Immature natural killer cell (primary cell): ENCODE results near the gene BHMT2. TPM values are rescaled to one million over a fixed set of nuclear protein-coding genes. Genes with fewer than 3 reads are reported as not detected.

ENCODE experiments used
- polyA plus RNA-seq, 3 donors: library from polyadenylated mRNA; unstranded; fragments of 300-500 nt; fragmentation: Illumina TruSeq; gene quantifications; one replicate each; pipeline ENCODE4 v1.2.3, GENCODE V29; 2021

Gene BHMT2
- polyA plus RNA-seq, 3 donors from 2014 or later, result not detected

Other genes starting within 250 kb of the BHMT2 start
- gene ARSB, start 84.5 kb upstream of the BHMT2 start, polyA plus RNA-seq, result 10 to 100 TPM in 1 of 3 donors, 1 to 10 TPM in 2; 5.3 to 11.9 (median 6.2) TPM
- under 1 TPM in 1 of 3 donors, not detected in 2; 0.39 TPM for gene DMGDH, start 93 bp upstream of the BHMT2 start, polyA plus RNA-seq
- not detected for gene BHMT, start 42.0 kb downstream of the BHMT2 start, polyA plus RNA-seq
- 1 to 10 TPM; 2.9 to 6.7 (median 4.3) TPM for gene JMY, start 166.4 kb downstream of the BHMT2 start, polyA plus RNA-seq